Transverse colon (tissue), 4 donors: ENCODE measurements around the gene TBC1D20. TPM values are rescaled to one million over a fixed set of nuclear protein-coding genes. Genes with fewer than 3 reads are reported as not detected.
"Not testable (repeated sequence)": the region's sequence is repeated elsewhere in the genome, so short reads cannot be mapped to it uniquely, and the experiment has no call there.

Source experiments
- DNase-seq: peaks from one replicate; pipeline ENCODE4 v3.0.0-alpha.2; 2019
- H3K27ac ChIP-seq, 4 donors: fragments of 200-600 bp; sonication (generic); 2 replicates each; pipeline ENCODE4 v1.5.1; 2016 to 2018; ENCODE audit warnings: inconsistent platforms in 4 of 4
- H3K27me3 ChIP-seq: fragments of 200-600 bp; sonication (generic); 2 replicates; pipeline ENCODE4 v1.5.1; 2017; ENCODE audit warnings: inconsistent platforms
- H3K36me3 ChIP-seq, 4 donors: fragments of 200-600 bp; sonication (generic); 2 replicates each; pipeline ENCODE4 v1.5.1; 2017 to 2019; ENCODE audit warnings: inconsistent platforms in 4 of 4
- H3K4me1 ChIP-seq, 4 donors: fragments of 200-600 bp; sonication (generic); 2 replicates each; pipeline ENCODE4 v1.5.1; 2017 to 2020; ENCODE audit warnings: inconsistent platforms in 4 of 4
- H3K4me3 ChIP-seq, 4 donors: fragments of 200-600 bp; sonication (generic); 1 replicate in 1 of 4; 2 replicates in 3 of 4; pipeline versions ENCODE4 v1.5.1 to v1.6.1; 2017 to 2019; ENCODE audit warnings: inconsistent platforms in 4 of 4
- H3K9me3 ChIP-seq, 2 donors: fragments of 200-600 bp; sonication (generic); 2 replicates each; pipeline ENCODE4 v1.5.1; 2017 to 2019; ENCODE audit warnings: inconsistent platforms in 2 of 2
- CTCF ChIP-seq, 5 experiments: fragments of 200-600 bp in 3 of 5; fragments of 450-650 bp in 2 of 5; sonication (generic) in 3 of 5; IDR thresholded peaks; 1 replicate in 2 of 5; 2 replicates in 3 of 5; pipeline ENCODE4 v1.5.1; 2016 to 2017; ENCODE audit warnings: antibody characterized with exemption in 5 of 5, inconsistent platforms in 3 of 5, mild to moderate bottlenecking in 2 of 5, moderate library complexity in 1 of 5
- EP300 ChIP-seq: sonication (generic); formaldehyde crosslinking; IDR thresholded peaks from one replicate; pipeline ENCODE4 v1.6.1; 2017; ENCODE audit warnings: antibody characterized with exemption, low read depth
- POLR2A ChIP-seq: fragments of 450-650 bp; IDR thresholded peaks from one replicate; pipeline ENCODE4 v1.6.1; 2016; ENCODE audit warnings: antibody characterized with exemption, mild to moderate bottlenecking, moderate library complexity
- POLR2AphosphoS5 ChIP-seq, 3 donors: sonication (generic); formaldehyde crosslinking; IDR thresholded peaks; one replicate each; pipeline ENCODE4 v1.6.1; 2016; ENCODE audit warnings: antibody characterized with exemption in 3 of 3
- WGBS, 2 donors: methylation state at CpG; one replicate each; pipeline ENCODE4 v1.1.5; 2018; ENCODE audit warnings: low coverage in 1 of 2; 5-methylcytosine and 5-hydroxymethylcytosine counted together
- in situ Hi-C, 4 donors: fragments of 200-750 bp; cut with MboI; loops; one replicate each; pipeline versions ENCODE4 v1.15.0 to v1.15.1; 2017; ENCODE audit warnings: low sequenced_read_pairs in 3 of 4, low pct_ligation_motif_present in 1 of 4, low pct_unique_long_range_greater_than_20kb in 1 of 4
- intact Hi-C: fragments of 100-400 bp; cut with DNase I; formaldehyde crosslinking; loops from one replicate; pipeline ENCODE4 v1.15.1; 2023; ENCODE audit warnings: low total_unique reads
- total RNA-seq, 4 donors: library from RNA; depleted of rRNA; stranded (reverse); fragments of >200 nt; gene quantifications; one replicate each; pipeline ENCODE4 v1.1.0, GENCODE V29; 2016

Gene TBC1D20
- total RNA-seq, 4 donors from 2014 or later, result 29.1 to 65.5 (median 36.9) TPM

DNA sequence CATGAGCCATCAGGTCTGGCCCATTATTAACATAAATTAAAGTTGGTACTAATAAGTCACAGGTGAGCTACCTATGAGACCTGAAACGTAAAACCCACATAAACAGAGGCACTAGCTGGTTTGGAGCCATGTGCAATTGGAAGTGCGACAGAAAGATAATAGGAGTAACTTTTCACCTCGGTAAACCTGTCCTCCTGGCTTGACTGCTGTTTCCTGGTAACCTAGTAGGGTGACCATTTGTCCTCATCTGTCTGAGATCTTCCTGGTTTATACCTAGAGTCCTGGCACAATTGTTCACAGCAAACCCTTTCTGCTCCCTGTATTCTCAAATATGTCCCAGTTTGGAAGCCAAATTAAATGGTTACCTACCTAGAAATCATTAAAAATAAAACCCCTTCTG lies 7.4 kb downstream of the TBC1D20 start:
- no peak for DNase-seq
- Histone ChIP-seq H3K36me3 (no peaks in the 10 kb centered on the region), H3K27me3 (no peaks in the 10 kb centered on the region), H3K9me3 (no peaks in the 10 kb centered on the region), H3K4me3 (no peak overlapping the region), H3K27ac (no peak overlapping the region), H3K4me1 (peaks cover 3 to 15% (median 10%) of the 10 kb centered on the region in 4 donors)
- no peak for TF ChIP-seq POLR2AphosphoS5 (IDR thresholded peaks at IDR 0.05)
- no peak for TF ChIP-seq POLR2A
- TF ChIP-seq EP300, result no peak
- no peak for TF ChIP-seq CTCF (IDR thresholded peaks at IDR 0.05)
- in situ Hi-C loops (no loop called here), intact Hi-C loops (no loop called here)
- WGBS, 2 donors, result 55% methylated on average over 3 of the region's 3 CpGs; no CpG with 5 or more reads in 1 of the 2 donors

- WGBS, 2 donors, result 87 to 96% methylated on average over 6 to 11 of the region's 11 CpGs
- H3K27me3 ChIP-seq, H3K36me3 ChIP-seq, in situ Hi-C loops, intact Hi-C loops, H3K4me1 ChIP-seq, H3K27ac ChIP-seq, H3K9me3 ChIP-seq, H3K4me3 ChIP-seq, DNase-seq: not testable (repeated sequence)
Measured at GRCh38 chr20:452021-452420, 10.3 kb downstream of the TBC1D20 start.

- intact Hi-C loops (no loop called here), in situ Hi-C loops (no loop called here)
- no peak overlapping the region for H3K27ac ChIP-seq
- no peaks in the 10 kb centered on the region for H3K9me3 ChIP-seq
- peaks cover 4 to 22% (median 11%) of the 10 kb centered on the region in 4 donors for H3K4me1 ChIP-seq
- H3K4me3 ChIP-seq, result no peak overlapping the region
- whole genome bisulfite sequencing, 2 donors, result 88 to 100% methylated on average over 1 to 5 of the region's 5 CpGs
- no peaks in the 10 kb centered on the region for H3K27me3 ChIP-seq
- DNase-seq, result no peak
- H3K36me3 ChIP-seq, result peaks cover 0 to 25% (median 9%) of the 10 kb centered on the region in 4 donors
- TF ChIP-seq EP300 (no peak), POLR2AphosphoS5 (IDR thresholded peaks at IDR 0.05) (no peak), CTCF (IDR thresholded peaks at IDR 0.05) (no peak), POLR2A (no peak)
Measured at GRCh38 chr20:445514-446336, 16.6 kb downstream of the TBC1D20 start.

- in situ Hi-C loops (no loop called here), intact Hi-C loops (no loop called here)
Measured at GRCh38 chr20:444862-445426, 17.4 kb downstream of the TBC1D20 start.

More at GRCh38 chr20:444862-445426, 17.4 kb downstream of the TBC1D20 start:
- H3K4me1 ChIP-seq, result peaks cover 0 to 22% (median 11%) of the 10 kb centered on the region in 4 donors
- H3K9me3 ChIP-seq, result no peaks in the 10 kb centered on the region
- WGBS, 2 donors, result 74 to 76% methylated on average over 4 to 12 of the region's 12 CpGs
- no peaks in the 10 kb centered on the region for H3K27me3 ChIP-seq
- TF ChIP-seq EP300 (no peak), CTCF (IDR thresholded peaks at IDR 0.05) (no peak), POLR2AphosphoS5 (IDR thresholded peaks at IDR 0.05) (no peak), POLR2A (no peak)
- no peak overlapping the region for H3K27ac ChIP-seq
- DNase-seq, result no peak
- peaks cover 0 to 33% (median 12%) of the 10 kb centered on the region in 4 donors for H3K36me3 ChIP-seq
- H3K4me3 ChIP-seq, result no peak overlapping the region
